GM19324 (cell line): ENCODE data around the gene SGCA.

Source experiments
- ATAC-seq: cut with Tn5 transposase; IDR thresholded peaks from one replicate; pipeline ENCODE4 v1.9.1; 2021; ENCODE audit warnings: mild to moderate bottlenecking, moderate library complexity; ENCODE audit not compliant: unreplicated experiment, low FRiP score

SGCA gene

GRCh38 chr17:50219939-50220465 is 54.2 kb downstream of the SGCA start:
- ATAC-seq: no peak

GRCh38 chr17:50220811-50221210 is 55.0 kb downstream of the SGCA start:
- ATAC-seq: no peak

GRCh38 chr17:50221266-50221863 is 55.6 kb downstream of the SGCA start:
- no peak for ATAC-seq

GRCh38 chr17:50221864-50222545 is 56.2 kb downstream of the SGCA start:
- no peak for ATAC-seq

GRCh38 chr17:50222922-50223321 is 57.1 kb downstream of the SGCA start:
- ATAC-seq: no peak
